GM18951 (cell line): Measurements from ENCODE around the gene FOXO3.

Source experiments
- POLR2A ChIP-seq: IDR thresholded peaks from 4 replicates; pipeline ENCODE4 v1.6.1; 2011; ENCODE audit warnings: mild to moderate bottlenecking; ENCODE audit not compliant: insufficient read length, insufficient read depth; ENCODE audit errors: extremely low read depth
- in situ Hi-C: fragments of 300-500 bp; cut with MboI; formaldehyde crosslinking; loops from one replicate; pipeline ENCODE4 v1.12.0; 2022; ENCODE audit warnings: low sequenced_read_pairs, mixed read lengths, inconsistent platforms; ENCODE audit not compliant: unreplicated experiment

Gene FOXO3

GRCh38 chr6:108719477-108719876 lies 158.8 kb downstream of the FOXO3 start:
- in situ Hi-C loops, result no loop called here

GRCh38 chr6:108720827-108721226 lies 160.1 kb downstream of the FOXO3 start:
- in situ Hi-C loops, result no loop called here
- TF ChIP-seq POLR2A, result no peak

More at GRCh38 chr6:108719477-108719876, 158.8 kb downstream of the FOXO3 start:
- no peak for TF ChIP-seq POLR2A

DNA sequence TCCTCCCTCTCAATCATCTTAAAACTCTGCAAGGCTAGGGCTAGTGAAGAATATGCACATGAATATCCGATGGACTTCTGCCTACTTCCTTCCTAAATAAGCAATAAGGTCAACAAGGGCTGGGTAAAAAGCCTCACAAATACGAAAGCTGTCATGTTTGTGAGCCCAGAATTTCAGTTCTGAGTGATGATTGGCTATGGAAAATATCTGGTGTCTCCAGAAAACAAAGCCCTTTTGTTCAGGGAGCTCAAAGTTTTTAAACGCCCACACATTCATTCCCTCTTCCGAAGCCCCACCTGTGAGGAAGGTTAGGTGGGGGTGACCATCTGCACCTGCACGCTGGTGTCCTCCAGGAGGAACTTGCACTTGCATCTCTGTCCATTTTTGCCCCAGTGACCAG lies 160.6 kb downstream of the FOXO3 start:
- no peak for TF ChIP-seq POLR2A
- in situ Hi-C loops, result no loop called here

- TF ChIP-seq POLR2A, result no peak
- in situ Hi-C loops, result no loop called here
Measured at GRCh38 chr6:108723594-108723993, 162.9 kb downstream of the FOXO3 start.

GRCh38 chr6:108726726-108727339 lies 166.1 kb downstream of the FOXO3 start:
- in situ Hi-C loops, result no loop called here
- TF ChIP-seq POLR2A, result no peak

DNA sequence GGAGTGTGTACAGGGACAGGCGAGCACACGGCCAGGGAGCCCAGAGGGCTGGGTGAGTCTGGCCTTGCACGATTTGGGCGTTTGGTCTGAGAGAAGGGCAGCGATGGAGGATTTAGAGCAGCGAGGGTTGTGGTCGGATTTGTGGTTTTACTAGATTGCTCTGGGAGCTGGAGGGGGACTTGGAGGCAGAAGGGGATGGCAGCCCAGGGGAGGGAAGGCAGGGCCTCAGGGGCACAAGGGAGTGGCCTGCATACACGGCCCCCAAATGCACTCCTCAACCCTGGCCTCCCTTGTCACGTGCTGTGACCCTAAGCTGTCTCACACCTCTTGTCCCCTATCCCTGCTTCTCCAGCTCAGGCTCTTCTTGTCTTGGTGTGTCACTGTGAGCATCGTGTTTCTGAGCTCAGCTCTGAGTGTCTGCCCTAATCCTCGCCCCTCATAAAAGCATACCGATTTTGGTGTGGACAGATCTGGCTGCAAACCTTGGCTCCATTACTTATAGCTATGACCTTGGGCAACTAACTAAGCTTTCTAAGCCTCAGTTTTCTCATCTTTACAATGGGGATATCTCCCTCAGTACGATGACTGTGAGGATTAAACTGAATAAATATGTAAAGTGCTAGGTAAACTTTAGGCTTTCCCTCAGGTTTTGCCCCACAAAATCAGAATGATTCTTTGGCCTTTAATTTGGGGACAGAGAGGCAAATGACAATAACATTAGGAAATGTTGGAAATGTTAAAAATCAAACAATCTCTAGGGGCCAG lies 167.4 kb downstream of the FOXO3 start:
- in situ Hi-C loops, result no loop called here
- no peak for TF ChIP-seq POLR2A

DNA sequence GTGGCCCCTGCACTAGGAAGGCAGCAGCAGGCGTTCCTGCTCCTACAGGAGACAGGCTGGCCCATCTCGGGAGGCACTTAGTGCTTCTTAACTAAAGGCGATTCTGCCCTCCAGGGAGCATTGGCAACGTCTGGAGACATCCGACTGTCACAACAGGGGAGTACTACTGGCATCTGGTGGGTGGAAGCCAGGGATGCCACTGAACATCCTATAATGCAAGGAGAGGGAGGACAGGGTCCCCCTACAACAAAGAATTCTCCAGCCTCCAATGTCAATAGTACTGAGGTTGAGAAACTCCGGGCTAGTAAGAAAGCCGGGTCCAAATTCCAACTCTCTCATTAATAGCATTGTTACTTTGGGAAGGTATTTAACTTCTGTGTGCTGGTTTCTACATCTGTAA lies 168.1 kb downstream of the FOXO3 start:
- in situ Hi-C loops, result no loop called here
- TF ChIP-seq POLR2A, result no peak

- TF ChIP-seq POLR2A, result no peak
- in situ Hi-C loops, result no loop called here
Measured at GRCh38 chr6:108730635-108731515, 170.2 kb downstream of the FOXO3 start.

- in situ Hi-C loops, result no loop called here
- TF ChIP-seq POLR2A, result no peak
Measured at GRCh38 chr6:108732091-108732870, 171.6 kb downstream of the FOXO3 start.

DNA sequence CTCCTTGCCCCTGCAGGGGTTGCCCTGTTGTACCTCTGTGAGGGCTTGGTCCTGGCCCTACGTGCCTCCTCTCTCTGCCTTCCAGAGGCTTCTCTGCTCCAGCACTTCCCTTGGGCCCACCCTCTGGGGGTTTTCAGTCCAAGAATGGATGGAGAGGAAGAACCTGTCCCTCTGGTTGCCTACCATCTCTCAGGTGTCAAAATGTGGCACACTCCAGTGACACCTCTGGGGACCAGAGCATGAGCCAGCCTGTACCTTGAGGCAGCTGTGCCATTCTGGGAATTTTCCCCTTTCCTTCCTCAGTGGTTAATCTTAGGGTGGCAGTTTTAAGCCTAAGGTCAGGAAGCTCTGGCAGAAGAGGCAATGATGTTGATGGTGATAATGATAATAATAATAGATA lies 172.3 kb downstream of the FOXO3 start:
- in situ Hi-C loops, result no loop called here
- TF ChIP-seq POLR2A, result no peak

DNA sequence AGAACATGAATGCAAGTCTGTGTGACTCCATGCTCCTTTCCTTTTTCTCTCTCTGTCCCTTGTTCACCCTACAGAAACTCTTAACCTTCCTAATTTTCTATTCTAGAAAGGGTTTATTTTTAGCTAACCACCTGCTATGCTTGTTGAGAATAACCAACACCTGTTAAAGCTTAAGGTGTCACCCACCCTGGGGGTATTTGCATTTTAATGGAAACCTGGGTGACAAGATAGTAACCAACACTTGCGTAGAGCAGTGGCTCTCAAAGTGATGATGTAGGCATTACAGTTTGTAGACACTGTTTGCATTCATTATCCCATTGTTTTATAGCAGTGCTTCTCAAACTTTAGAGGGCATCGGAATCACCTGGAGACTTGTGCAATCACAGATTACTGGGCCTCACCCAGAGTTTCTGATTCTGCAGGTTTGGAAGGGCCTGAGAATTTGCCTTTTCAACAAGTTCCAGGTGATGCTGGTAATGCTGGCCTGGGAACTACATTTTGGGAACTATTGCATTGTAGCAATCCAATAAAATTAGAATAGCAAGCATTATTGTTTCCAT lies 173.1 kb downstream of the FOXO3 start:
- TF ChIP-seq POLR2A, result no peak
- in situ Hi-C loops, result no loop called here
